ENCODE results near the gene FOXJ2.
"Not testable (repeated sequence)": the region's sequence is repeated elsewhere in the genome, so short reads cannot be mapped to it uniquely, and the experiment has no call there.

The FOXJ2 gene

DNA sequence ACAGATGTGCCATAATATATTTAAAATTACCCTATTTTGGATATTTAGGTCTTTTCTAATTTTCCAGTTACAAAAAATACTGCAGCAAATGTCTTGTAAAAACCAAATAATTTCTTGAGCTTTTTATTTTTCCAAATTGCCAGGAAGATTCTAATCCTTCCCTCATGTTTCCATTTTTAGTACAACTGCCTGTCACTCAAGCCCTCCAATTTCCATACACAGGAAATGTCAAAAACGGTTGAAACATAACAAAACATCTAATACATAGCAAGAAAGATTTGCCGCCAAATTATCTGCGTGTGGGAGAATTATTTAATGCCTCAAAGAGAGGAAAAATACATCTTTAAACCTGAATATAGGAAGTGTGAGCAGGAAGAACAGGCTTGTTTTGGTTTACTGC, 2.3 kb upstream of the FOXJ2 start:
- DNase-seq (ENCODE audit: low read depth): no peak

DNA sequence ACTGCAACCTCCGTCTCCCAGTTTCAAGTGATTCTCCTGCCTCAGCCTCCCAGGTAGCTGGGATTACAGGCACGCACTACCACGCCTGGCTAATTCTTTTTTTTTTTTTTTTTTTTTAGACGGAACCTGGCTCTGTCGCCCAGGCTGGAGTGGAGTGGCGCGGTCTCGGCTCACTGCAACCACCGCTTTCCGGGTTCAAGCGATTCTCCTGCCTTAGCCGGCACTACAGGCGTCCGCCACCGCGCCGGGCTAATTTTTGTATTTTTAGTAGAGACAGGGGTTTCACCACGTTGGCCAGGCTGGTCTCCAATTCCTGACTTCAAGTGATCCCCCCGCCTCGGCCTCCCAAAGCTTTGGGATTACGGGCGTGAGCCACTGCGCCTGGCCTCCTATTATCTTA, 1.5 kb upstream of the FOXJ2 start:
- not testable (repeated sequence) for DNase-seq (ENCODE audit: low read depth)

DNA sequence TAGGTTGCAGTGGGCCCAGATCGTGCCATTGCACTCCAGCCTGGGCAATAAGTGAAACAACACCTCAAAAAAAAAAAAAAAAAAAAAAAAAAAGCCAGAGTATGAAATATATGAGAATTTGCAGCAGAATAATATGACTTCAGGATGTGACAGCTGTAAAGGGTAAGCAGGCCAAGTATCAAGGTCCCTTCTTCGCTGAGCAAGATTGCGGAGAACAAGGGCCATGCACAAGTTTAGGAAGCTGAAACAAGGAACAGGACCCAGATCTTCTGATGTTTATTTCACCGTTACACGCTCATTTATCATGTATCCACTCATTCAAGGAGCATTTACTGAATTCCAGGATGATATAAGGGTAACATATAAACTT, 659 bp upstream of the FOXJ2 start:
- no peak for DNase-seq (ENCODE audit: low read depth)

DNA sequence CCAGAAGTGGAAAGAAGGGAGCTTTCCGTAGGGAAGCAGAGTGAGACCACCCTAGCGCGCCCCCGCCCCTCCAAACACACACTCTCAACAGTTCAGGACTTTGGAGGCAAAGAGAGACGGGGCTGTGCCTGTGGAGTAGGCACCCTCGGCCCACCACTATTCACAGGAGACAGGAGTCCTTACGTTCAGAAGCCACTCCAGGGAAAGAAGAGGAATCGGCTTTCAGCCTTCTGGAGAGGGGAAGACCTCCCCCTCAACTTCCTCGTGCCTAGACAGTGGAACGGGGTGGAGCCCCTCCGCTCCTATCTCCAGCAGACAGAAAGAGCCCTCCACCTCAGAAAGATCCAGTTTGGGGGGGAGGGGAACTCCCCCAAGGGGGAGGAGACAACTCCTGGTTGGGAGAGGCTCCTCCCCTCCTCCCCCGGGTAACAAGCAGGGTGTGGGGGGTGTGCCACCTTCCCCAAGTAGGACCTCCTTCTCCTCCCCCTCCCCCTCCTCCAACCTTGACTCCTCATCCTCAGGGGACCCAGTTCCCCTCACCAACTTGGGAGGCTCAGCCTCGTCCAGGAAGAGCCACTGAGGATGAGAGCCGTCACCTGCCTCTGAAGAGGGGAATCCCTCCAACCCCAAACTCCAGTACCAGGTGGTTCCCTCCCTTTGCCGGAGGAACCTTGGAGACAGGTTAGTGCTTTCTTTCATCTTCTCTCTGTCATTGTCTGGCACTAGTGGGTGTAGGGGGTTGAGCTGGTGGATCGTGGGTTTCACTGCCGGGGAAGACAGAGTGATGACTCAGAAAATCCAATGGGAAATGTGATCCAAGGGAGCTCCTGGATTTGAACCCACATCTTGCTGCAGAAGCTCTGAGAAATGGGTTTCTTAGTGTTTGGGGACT, 883 bp downstream of the FOXJ2 start:
- peak; percentile 35 for DNase-seq (ENCODE audit: low read depth)

DNA sequence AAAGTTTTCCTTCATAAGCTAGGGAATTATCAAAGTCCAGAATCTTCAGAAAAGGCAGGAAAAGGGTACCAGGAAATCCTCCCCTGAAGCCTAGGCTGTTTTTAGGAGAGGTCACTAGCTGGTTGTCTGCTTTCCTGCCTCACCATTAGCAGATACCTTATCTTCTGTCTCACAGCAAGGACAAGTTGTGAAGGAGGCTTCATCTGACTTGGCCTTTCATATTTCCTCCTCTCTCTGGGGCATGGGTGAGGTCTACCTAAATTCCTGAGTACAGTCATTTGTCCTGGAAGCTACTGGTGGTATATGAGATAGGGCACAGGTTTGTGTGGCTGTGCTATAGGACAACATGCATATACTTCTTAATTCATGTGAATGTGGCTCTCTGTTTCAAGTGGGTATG, 2.3 kb downstream of the FOXJ2 start:
- DNase-seq (ENCODE audit: low read depth): no peak

DNA sequence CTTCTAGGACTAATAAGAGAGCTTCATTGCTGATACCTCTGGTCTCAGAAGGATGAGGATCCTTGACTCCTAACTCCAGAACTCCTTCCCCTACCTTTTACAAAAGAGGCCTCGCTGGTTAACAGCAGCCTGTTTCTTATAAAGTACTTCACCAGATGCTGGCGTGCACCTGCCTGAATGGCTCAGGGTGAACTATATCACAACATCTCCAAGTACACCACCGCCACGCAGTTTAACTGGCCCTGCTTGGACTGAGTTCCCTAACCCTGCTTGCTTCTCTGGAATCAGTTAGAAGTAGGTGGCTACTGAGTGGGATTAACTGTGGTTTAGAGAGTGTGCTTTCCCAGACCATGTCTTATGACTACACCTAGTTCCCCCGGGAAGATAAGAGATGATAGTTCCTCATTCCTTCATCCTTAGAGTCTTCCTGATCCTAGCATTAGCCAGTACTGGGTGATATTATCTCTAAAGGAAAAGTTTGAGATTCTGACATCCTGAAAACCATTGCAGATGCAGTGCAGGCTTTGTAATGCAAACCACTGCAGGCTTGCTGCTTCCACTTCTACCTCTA, 3.0 kb downstream of the FOXJ2 start:
- no peak for DNase-seq (ENCODE audit: low read depth)

DNA sequence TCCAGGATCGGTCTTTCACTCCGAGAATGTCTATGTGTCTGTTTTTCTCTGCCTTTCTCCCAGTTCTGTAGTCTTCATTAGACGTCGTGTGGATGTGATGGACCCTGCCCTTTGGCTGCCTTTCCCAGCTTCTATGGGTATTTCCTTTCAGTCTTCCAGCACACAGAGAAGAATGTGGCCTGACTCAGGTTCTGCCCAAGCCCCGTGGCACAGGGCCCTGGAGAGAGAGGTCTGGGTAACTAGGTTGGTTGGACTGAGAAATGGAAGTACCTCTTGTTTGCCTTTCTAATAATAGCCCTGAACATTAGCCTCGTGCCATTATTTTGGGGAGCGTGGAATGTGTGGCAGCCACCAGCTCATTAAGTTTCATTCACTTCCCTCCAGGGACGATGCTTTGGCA, 3.8 kb downstream of the FOXJ2 start:
- no peak for DNase-seq (ENCODE audit: low read depth)

DNA sequence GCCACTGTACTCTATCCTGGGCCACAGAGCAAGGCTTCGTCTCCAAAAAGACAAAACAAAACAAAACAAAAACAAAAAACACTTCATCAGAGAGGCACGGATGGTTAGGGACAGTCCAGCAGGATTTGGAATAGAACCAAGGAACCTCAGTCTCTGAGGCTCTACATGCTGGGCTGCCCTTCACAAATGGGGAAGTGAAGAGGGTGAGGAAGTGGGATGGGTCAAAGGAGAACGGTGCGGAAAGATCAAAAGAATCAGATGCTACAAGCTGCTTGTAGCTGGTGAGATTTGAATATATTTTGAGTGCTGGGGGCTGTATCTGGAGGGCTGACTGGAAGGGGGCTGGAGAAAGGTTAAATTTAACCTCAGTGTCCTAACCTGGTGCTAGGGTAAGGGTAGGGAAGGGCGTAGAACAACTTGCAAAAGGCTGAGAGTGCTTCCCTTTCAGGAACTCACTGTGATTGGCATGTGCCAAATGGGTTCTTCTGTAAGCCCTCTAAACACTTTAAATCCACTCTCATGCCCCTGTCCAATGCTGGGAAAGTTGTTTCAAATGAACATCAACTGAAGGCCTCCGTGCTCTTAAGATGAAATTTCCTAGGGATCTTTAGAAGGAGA, 4.6 kb downstream of the FOXJ2 start:
- no peak for DNase-seq (ENCODE audit: low read depth)

DNA sequence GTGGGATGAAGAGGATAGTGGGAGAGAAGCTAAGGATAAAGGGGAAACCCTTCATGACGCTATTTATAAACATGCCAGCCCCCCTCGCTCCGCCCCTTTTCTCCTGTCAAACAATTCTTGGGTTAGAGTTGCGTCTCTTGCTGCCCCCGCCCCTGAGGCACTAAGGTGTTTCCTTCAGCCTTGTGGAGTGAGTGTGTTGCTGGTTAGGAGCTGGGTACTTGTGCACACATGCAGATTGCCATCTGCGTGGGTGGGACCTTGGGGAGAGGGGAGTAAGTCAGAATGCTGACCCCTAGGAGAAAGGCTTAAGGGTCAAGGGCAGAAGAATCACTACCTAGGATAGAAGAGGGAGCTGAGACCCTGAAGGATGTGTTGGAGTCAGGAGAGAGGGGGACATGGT, 5.4 kb downstream of the FOXJ2 start:
- DNase-seq (ENCODE audit: low read depth): no peak

DNA sequence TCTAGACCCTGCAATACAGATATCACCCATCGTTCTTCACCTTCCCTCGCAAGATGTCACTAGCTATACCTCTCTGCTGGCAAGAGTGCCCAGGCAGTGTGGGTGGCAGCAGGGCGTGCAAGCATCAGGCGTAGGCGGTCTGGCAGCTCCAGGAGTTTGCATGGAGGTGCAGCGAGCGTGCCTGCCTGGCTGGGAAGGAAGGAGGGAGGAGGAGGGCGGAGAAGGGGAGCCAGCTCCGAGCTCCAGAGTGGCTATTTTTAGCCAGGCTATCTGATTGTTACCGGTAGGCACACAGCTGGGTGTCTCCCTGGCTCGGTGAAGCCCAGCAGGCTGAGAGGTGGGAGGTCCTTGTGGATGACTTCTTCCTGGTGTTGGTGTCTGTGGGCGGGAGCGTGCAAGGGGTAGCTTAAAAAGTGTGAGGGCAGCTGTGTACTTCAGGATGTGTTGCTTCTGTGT, 6.2 kb downstream of the FOXJ2 start:
- no peak for DNase-seq (ENCODE audit: low read depth)

DNA sequence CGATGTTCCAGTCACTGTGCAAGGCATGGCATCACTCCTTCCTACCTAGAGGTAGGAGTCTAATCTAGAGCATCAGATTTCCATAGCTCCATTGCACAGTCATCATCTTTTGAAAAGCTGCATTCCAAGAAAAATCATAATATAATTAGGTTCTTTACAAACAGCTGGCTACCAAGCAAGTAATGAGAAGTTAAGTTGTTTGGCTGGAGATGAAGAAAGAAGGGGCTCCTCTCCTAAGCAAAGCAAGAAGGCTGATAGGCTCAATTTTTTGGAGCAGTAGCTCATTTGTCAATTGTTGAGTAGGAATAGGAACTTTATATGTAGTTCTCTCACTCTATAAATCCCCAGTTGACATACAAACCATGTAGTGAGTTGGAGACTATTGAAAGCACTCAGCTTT, 8.3 kb downstream of the FOXJ2 start:
- DNase-seq (ENCODE audit: low read depth): no peak

DNA sequence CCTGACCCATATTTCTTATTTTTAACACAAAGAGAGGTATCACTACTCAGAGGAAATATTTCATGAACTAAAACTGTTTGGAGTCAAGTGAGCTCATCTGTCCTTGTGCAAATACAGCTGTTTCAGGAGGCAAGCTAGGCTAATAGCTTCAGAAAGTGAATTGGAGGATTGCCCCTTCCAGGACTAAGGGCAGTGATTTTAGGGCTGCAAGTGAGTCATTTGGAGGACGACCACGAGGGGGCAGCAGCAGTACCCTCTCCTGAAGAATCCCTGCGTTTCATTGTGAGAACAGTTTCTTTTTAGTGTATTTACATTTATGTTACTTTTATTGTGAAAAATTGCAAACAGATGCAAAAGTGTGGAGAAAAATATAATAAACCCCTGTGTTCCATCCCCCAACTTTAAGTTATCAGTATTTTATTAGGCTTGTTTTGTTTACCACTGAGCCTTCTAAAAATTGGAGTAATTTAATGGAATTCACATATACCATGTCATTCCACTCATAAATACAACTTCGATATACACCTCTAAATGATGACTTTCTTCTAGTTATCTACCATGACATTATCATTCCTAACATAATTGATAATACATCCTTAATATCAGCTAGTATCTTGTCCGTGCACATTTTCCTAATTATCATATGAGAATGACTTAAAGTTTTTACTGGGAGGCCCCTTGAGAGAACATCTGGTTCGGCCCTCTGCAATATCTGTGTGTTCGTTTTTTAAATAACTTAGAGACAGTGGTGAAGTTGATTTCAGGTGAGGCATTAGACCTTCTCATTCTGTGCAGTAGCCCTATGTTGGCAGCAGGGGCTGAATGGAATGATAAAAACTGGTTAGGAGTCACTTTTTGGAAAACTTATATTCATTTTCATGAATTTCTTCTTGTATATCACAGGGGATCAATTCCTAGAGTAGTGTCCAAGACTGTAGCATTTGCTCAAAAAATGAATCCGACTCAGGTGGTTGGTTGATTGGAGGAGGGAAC, 13.7 kb downstream of the FOXJ2 start:
- DNase-seq (ENCODE audit: low read depth): peak; percentile 53

DNA sequence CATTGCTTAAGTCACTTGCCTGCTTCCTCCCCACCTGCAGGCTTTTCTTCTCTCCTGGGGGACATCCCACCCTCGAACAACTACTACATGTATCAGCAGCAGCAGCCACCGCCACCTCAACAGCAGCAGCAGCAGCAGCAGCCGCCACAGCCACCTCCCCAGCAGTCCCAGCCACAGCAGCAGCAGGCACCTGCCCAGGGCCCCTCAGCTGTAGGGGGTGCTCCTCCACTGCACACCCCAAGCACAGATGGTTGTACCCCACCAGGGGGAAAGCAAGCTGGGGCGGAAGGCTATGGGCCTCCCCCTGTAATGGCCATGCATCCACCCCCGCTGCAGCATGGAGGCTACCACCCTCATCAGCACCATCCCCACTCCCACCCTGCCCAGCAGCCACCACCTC, 15.3 kb downstream of the FOXJ2 start:
- DNase-seq (ENCODE audit: low read depth): no peak

DNA sequence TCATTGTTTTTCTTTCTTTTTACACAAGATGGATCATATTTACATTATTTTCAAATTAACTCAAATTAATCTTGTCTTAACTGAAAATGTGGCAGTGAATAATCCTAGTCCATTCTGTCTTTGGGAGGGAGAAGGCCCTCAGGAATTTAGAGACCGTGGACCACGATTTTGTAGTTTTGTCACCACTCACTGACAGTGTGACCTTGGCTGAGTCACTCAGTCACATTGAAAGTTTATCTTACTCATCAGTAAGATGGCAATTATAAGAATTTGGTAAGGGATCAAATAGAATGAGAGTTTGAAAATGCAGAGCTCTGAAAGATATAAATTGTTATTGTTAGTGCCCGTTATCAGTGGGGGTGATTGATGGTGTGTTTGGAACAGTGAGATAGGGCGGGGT, 16.4 kb downstream of the FOXJ2 start:
- no peak for DNase-seq (ENCODE audit: low read depth)

DNA sequence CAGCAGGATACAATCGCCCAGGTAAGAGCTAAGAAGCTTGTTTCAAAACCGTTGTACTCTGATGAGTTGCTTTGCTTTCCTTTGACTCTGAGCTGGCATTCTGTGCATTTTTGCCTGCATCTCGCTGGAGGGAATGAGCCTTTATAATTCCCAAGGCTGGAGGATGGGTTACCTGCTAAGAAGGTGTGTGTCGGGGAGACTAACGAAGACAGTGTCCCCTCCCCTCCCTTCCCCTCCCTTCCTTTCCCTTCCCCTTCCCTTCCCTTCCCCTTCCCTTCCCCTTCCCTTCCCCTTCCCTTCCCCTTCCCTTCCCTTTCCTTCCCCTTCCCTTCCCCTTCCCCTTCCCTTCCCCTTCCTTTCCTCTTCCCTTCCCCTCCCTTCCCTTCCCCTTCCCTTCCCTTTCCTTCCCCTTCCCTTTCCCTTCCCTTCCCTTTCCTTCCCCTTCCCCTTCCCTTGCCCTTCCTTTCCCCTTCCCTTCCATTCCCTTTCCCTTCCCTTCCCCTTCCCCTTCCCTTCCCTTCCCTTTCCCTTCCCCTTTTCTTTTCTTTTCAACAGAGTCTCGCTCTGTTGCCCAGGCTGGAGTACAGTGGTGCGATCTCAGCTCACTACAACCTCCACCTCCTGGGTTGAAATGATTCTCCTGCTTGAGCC, 18.2 kb downstream of the FOXJ2 start:
- DNase-seq (ENCODE audit: low read depth): no peak

DNA sequence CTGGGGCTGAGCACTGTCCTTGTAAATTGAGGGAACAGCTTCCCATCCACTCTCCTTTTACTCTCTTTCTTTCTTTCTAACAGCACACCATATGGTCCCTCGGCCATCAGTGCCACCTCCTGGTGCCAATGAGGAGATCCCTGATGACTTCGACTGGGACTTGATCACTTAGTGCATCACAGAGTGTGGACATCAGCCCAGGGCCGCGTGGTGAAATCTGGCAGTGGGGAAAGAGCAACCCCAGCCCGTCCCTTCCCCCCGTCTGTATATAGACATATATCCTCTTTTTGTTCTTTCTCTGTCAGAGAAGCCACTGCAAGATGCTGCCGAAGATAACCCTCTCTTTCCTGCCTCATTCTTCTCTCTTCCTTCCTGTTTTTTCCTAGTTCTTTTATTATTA, 20.2 kb downstream of the FOXJ2 start:
- DNase-seq (ENCODE audit: low read depth): no peak

DNA sequence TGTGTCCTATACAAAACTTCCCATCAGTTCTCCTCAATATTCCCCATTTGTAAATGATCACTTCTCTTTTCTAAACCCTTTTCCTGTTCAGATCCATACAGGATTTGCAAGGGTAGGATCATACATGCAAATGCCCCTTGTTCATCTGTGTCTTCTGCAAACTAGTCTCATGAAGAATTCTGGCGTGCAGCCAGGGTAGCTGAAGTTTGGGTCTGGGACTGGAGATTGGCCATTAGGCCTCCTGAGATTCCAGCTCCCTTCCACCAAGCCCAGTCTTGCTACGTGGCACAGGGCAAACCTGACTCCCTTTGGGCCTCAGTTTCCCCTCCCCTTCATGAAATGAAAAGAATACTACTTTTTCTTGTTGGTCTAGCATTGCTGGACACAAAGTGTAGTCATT, 22.3 kb downstream of the FOXJ2 start:
- DNase-seq (ENCODE audit: low read depth): no peak

DNA sequence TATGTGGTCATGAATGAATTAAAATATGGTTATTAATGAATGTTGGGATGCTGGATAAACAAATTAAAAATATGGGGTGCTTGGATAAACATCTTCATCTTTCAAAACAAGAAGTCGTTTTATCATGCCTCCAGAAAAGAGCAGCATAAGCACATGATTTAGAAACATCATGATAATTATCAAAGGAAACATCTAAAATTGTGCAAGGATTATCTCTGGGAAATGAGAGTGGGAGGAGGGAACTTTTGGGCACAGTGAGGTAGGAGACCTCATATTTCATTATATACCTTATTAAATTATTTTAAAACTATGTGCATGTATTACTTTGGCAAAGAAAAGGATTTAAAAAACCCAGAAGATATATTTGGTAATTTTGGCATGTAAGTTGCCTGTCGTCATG, 24.8 kb downstream of the FOXJ2 start:
- DNase-seq (ENCODE audit: low read depth): no peak

DNA sequence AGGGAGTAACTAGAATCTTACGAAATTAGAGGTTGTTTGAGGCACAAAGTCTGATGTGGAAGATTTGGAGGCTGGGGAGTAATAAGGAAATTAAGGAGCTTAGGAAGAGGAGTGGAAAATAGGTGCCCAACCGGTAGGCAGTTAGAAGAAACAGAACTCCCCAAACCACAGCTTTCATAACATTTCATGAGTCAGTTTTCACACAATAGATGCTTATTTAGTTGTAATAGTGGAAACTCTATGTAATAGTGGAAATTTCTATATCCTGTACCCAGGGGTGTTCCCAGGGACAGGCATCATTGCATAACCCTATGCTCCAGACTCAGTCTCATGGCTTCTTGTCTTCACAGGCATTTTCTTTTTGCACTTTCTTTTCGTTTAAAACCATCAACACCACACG, 25.3 kb downstream of the FOXJ2 start:
- DNase-seq (ENCODE audit: low read depth): no peak

DNA sequence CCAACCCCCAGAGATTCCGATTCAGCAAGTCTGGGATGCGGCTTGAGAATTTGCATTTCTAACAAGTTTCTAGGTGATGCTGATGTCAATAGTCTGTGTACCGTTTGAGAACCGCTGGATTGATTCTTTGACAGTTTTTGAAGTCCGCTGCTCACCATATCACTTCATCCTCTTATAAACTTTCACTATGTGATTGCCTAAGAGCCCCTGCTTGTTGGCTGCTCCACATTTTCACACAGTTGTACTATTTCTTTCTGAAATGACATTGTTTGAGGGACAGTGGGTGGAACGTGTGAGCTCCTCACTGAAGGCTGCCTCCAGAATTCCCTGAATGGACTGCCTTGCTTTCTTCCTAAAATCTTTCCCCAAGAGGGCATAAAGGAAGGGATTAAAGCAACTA, 26.0 kb downstream of the FOXJ2 start:
- no peak for DNase-seq (ENCODE audit: low read depth)

DNA sequence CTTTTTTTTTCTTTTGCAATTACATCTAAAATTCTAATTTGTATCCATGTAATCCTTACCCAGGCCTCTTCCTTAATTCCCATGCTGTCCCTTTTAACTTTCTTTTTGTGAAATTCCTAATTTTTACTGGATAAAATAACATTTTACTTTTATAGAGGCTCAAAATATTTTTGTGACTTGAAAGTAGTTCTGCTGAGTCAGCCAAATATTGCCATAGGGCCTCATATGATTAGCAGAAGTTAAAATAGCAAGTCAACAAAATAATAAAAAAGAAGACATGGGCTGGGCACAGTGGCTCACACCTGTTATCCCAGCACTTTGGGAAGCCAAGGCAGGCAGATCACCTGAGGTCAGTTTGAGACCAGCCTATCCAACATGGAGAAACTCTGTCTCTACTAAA, 31.6 kb downstream of the FOXJ2 start:
- DNase-seq (ENCODE audit: low read depth): no peak
